ENCODE data around the gene RRAS. TPM values are rescaled to one million over a fixed set of nuclear protein-coding genes. Genes with fewer than 3 reads are reported as not detected.

Gene RRAS
- total and polyA plus RNA-seq, 4 experiments from 2014 or later = 12.0 to 32.1 (median 20.7) TPM

DNA sequence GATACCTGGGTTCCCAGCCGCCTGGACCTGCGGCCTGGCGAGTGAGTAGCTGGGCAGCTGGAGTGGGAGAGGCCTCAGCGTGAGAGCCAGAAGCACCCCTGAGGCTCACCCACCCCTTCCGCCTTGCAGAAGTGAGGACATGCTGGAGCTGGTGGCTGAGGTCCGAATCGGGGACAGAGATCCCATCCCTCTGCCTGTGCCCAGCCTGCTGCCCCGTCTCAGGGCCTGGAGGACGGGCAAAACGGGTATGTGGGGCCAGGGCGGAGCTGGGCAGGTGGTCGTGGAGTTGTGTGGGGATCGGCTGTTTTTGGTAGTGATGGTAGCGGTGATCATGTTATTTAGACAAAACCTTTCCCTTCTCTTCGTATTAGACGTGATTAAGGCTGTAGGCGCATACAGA lies 6.6 kb upstream of the RRAS start:
- DNase-seq = no peak
- Histone ChIP-seq H3K27ac (ENCODE audit: low read depth, low read length) (no peak overlapping the region), H3K9me3 (ENCODE audit: control insufficient read depth in 1 of 2, low read length in 2 of 2) (no peaks in the 10 kb centered on the region), H3K36me3 (ENCODE audit: insufficient read depth, low read length) (peaks cover 31% of the 10 kb centered on the region), H3K4me3 (ENCODE audit: low read length in 2 of 2) (no peak overlapping the region), H3K27me3 (ENCODE audit: insufficient read depth, low read length) (no peaks in the 10 kb centered on the region), H3K4me1 (ENCODE audit: insufficient read depth, low read length) (peaks cover 31% of the 10 kb centered on the region)
- POLR2A ChIA-PET (ENCODE audit: partially characterized antibody) = interaction anchor here (1.6 kb wide), 1 partner anchor 17 kb away, joined by 7 read pairs; no protein-coding TSS in a partner anchor
- intact Hi-C loops (cut with micrococcal nuclease) = no loop called here
- CTCF ChIA-PET (ENCODE audit: partially characterized antibody) = no interaction called here
- Mint-ChIP-seq H3K27me3 (no peaks in the 10 kb centered on the region), H3K36me3 (peaks cover 7 to 48% of the 10 kb centered on the region in 2 donors), H3K27ac (peak overlapping the region in 4 of 7 donors; percentile 54 to 68 (median 56)), H3K4me1 (peaks cover 25 to 47% (median 27%) of the 10 kb centered on the region in 4 donors), H3K9me3 (no peaks in the 10 kb centered on the region), H3K4me3 (peak overlapping the region in 1 of 8 donors; percentile 15)

- H3K9me3 Mint-ChIP-seq = no peaks in the 10 kb centered on the region
- no peaks in the 10 kb centered on the region for H3K9me3 ChIP-seq (ENCODE audit: control insufficient read depth in 1 of 2, low read length in 2 of 2)
- H3K36me3 Mint-ChIP-seq = peaks cover 7 to 49% of the 10 kb centered on the region in 2 donors
- H3K4me3 ChIP-seq (ENCODE audit: low read length in 2 of 2) = no peak overlapping the region
- intact Hi-C loops (cut with micrococcal nuclease) = no loop called here
- ChIA-PET POLR2A (ENCODE audit: partially characterized antibody) (interaction anchor here (1.1 to 1.6 kb wide), 2 partner anchors 18 to 231 kb away, joined by 3 to 7 read pairs; no protein-coding TSS in a partner anchor), CTCF (ENCODE audit: partially characterized antibody) (interaction anchor here (1.5 kb wide), 1 partner anchor 30 kb away, joined by 4 read pairs; no protein-coding TSS in a partner anchor)
- H3K36me3 ChIP-seq (ENCODE audit: insufficient read depth, low read length) = peaks cover 31% of the 10 kb centered on the region
- no peak overlapping the region for H3K27ac Mint-ChIP-seq
- no peaks in the 10 kb centered on the region for H3K27me3 ChIP-seq (ENCODE audit: insufficient read depth, low read length)
- peaks cover 27 to 51% (median 31%) of the 10 kb centered on the region in 4 donors for H3K4me1 Mint-ChIP-seq
- H3K27ac ChIP-seq (ENCODE audit: low read depth, low read length) = no peak overlapping the region
- H3K4me3 Mint-ChIP-seq = no peak overlapping the region
- peaks cover 37% of the 10 kb centered on the region for H3K4me1 ChIP-seq (ENCODE audit: insufficient read depth, low read length)
- DNase-seq = no peak
- H3K27me3 Mint-ChIP-seq = no peaks in the 10 kb centered on the region
Measured at GRCh38 chr19:49645995-49646394, 6.1 kb upstream of the RRAS start.

DNA sequence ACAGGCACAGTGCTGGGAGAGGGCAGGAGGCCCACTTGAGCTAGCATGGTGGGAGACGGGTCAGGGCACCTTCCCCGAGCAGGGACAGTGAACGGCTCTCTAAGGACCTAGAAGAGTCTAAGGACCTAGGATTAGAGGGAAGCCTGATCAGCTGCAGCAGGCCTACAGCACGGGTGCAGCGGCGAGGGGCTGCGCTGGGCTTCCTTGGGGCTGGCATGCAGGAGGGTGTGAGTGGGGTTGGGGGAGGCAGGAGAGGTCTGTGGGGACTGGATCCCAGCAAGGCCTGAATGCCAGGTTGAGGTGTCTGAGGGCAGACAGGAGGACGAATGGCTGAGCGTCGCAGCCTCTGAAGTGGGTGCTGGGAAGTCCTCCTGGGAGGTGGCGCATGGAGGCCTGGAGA lies 5.6 kb upstream of the RRAS start:
- H3K4me3 ChIP-seq (ENCODE audit: low read length in 2 of 2) = no peak overlapping the region
- Mint-ChIP-seq H3K36me3 (peaks cover 7 to 49% of the 10 kb centered on the region in 2 donors), H3K27me3 (no peaks in the 10 kb centered on the region), H3K4me1 (peaks cover 31 to 55% (median 35%) of the 10 kb centered on the region in 4 donors), H3K9me3 (no peaks in the 10 kb centered on the region), H3K4me3 (no peak overlapping the region), H3K27ac (peak overlapping the region in 2 of 7 donors; percentile 7 to 53)
- no peak overlapping the region for H3K27ac ChIP-seq (ENCODE audit: low read depth, low read length)
- POLR2A ChIA-PET (ENCODE audit: partially characterized antibody) = interaction anchor here (1.1 to 1.6 kb wide), 2 partner anchors 18 to 231 kb away, joined by 3 to 7 read pairs; no protein-coding TSS in a partner anchor
- H3K9me3 ChIP-seq (ENCODE audit: control insufficient read depth in 1 of 2, low read length in 2 of 2) = no peaks in the 10 kb centered on the region
- CTCF ChIA-PET (ENCODE audit: partially characterized antibody) = interaction anchor here (1.5 kb wide), 1 partner anchor 30 kb away, joined by 4 read pairs; no protein-coding TSS in a partner anchor
- no peaks in the 10 kb centered on the region for H3K27me3 ChIP-seq (ENCODE audit: insufficient read depth, low read length)
- intact Hi-C loops (cut with micrococcal nuclease) = no loop called here
- peaks cover 30% of the 10 kb centered on the region for H3K36me3 ChIP-seq (ENCODE audit: insufficient read depth, low read length)
- H3K4me1 ChIP-seq (ENCODE audit: insufficient read depth, low read length) = peaks cover 41% of the 10 kb centered on the region
- DNase-seq = peak in 1 of 5 donors; percentile 6

DNA sequence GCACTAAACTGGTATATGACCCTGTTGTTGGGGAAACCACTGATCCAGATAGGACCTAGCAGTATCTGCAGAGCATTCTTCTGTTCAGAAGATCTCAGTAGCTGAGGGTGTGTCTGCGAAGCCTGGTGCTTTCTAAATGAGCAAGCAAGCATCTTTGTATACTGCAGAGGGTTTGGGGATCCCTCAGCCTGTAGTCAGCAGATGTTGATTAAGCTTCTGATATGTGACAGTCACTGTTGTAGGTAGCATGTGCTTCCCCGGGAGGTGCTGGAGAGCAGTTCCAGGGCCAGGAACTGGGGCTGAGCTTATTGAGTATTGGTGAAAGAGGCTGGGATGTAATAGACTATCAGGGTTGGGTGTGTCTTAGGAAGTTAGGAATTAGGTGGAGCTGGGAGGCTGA lies 3.5 kb upstream of the RRAS start:
- H3K36me3 Mint-ChIP-seq = peaks cover 3 to 38% of the 10 kb centered on the region in 2 donors
- H3K4me3 Mint-ChIP-seq = peak overlapping the region; percentile 66 to 95 (median 92)
- intact Hi-C loops (cut with micrococcal nuclease) = loop anchor here (5.0 kb wide), 2 partner anchors 1131 to 1321 kb away; partner anchors contain the start of gene LMTK3
- peak in 1 of 5 donors; percentile 24 for DNase-seq
- peaks cover 40 to 74% (median 51%) of the 10 kb centered on the region in 4 donors for H3K4me1 Mint-ChIP-seq
- H3K27ac Mint-ChIP-seq = peak overlapping the region; percentile 82 to 99 (median 96)
- Histone ChIP-seq H3K27me3 (ENCODE audit: insufficient read depth, low read length) (no peaks in the 10 kb centered on the region), H3K27ac (ENCODE audit: low read depth, low read length) (peak overlapping the region; percentile 97), H3K9me3 (ENCODE audit: control insufficient read depth in 1 of 2, low read length in 2 of 2) (no peaks in the 10 kb centered on the region), H3K36me3 (ENCODE audit: insufficient read depth, low read length) (peaks cover 21% of the 10 kb centered on the region), H3K4me1 (ENCODE audit: insufficient read depth, low read length) (peaks cover 55% of the 10 kb centered on the region), H3K4me3 (ENCODE audit: low read length in 2 of 2) (no peak overlapping the region)
- no peaks in the 10 kb centered on the region for H3K27me3 Mint-ChIP-seq
- ChIA-PET CTCF (ENCODE audit: partially characterized antibody) (interaction anchor here (1.5 to 3.1 kb wide), 3 partner anchors 12 to 32 kb away, joined by 5 to 18 read pairs (median 10); no protein-coding TSS in a partner anchor), POLR2A (ENCODE audit: partially characterized antibody) (interaction anchor here (0.7 to 4.9 kb wide), 6 partner anchors 11 to 63 kb away, joined by 3 to 146 read pairs (median 9); partner anchors contain the start of genes BCL2L12, IRF3, NOSIP and PRRG2)
- no peaks in the 10 kb centered on the region for H3K9me3 Mint-ChIP-seq

- peaks cover 46 to 82% (median 57%) of the 10 kb centered on the region in 4 donors for H3K4me1 Mint-ChIP-seq
- peak overlapping the region; percentile 89 to 95 (median 92) for H3K4me3 Mint-ChIP-seq
- no peaks in the 10 kb centered on the region for H3K9me3 ChIP-seq (ENCODE audit: control insufficient read depth in 1 of 2, low read length in 2 of 2)
- peak overlapping the region; percentile 97 for H3K27ac ChIP-seq (ENCODE audit: low read depth, low read length)
- no peaks in the 10 kb centered on the region for H3K27me3 ChIP-seq (ENCODE audit: insufficient read depth, low read length)
- peak overlapping the region; percentile 93 to 99 (median 97) for H3K27ac Mint-ChIP-seq
- H3K36me3 Mint-ChIP-seq = peaks cover 3 to 35% of the 10 kb centered on the region in 2 donors
- H3K27me3 Mint-ChIP-seq = no peaks in the 10 kb centered on the region
- ChIA-PET CTCF (ENCODE audit: partially characterized antibody) (interaction anchor here (1.0 to 3.1 kb wide), 7 partner anchors 13 to 62 kb away, joined by 3 to 18 read pairs (median 5); partner anchors contain the start of gene NOSIP), POLR2A (ENCODE audit: partially characterized antibody) (interaction anchor here (0.6 to 5.0 kb wide), 17 partner anchors 16 to 677 kb away, joined by 3 to 146 read pairs (median 8); partner anchors contain the start of genes AKT1S1, BCL2L12, FTL and IRF3)
- peak overlapping the region; percentile 63 to 79 for H3K4me3 ChIP-seq (ENCODE audit: low read length in 2 of 2)
- H3K9me3 Mint-ChIP-seq = no peaks in the 10 kb centered on the region
- intact Hi-C loops (cut with micrococcal nuclease) = loop anchor here (1.0 to 5.0 kb wide), 4 partner anchors 23 to 1320 kb away; partner anchors contain the start of genes BCL2L12, IRF3 and LMTK3
- DNase-seq = no peak
- H3K4me1 ChIP-seq (ENCODE audit: insufficient read depth, low read length) = peaks cover 64% of the 10 kb centered on the region
- H3K36me3 ChIP-seq (ENCODE audit: insufficient read depth, low read length) = peaks cover 21% of the 10 kb centered on the region
Measured at GRCh38 chr19:49642492-49643035, 2.6 kb upstream of the RRAS start.

- Histone ChIP-seq H3K4me3 (ENCODE audit: low read length in 2 of 2) (peak within 1 kb of the TSS; percentile 73 to 79), H3K4me1 (ENCODE audit: insufficient read depth, low read length) (peaks cover 64% of the 10 kb centered on the region), H3K27ac (ENCODE audit: low read depth, low read length) (peak within 1 kb of the TSS; percentile 97), H3K9me3 (ENCODE audit: control insufficient read depth in 1 of 2, low read length in 2 of 2) (no peaks in the 10 kb centered on the region), H3K27me3 (ENCODE audit: insufficient read depth, low read length) (no peaks in the 10 kb centered on the region), H3K36me3 (ENCODE audit: insufficient read depth, low read length) (peaks cover 15% of the 10 kb centered on the region)
- peak within 1 kb of the TSS; percentile 89 to 95 (median 92) for H3K4me3 Mint-ChIP-seq
- peaks cover 47 to 79% (median 58%) of the 10 kb centered on the region in 4 donors for H3K4me1 Mint-ChIP-seq
- ChIA-PET CTCF (ENCODE audit: partially characterized antibody) (interaction anchor here (1.0 to 3.1 kb wide), 6 partner anchors 23 to 62 kb away, joined by 3 to 18 read pairs (median 8); partner anchors contain the start of gene NOSIP), POLR2A (ENCODE audit: partially characterized antibody) (interaction anchor here (0.6 to 5.0 kb wide), 19 partner anchors 14 to 677 kb away, joined by 3 to 146 read pairs (median 5); partner anchors contain the start of genes AKT1S1, ALDH16A1, BCL2L12 and FTL)
- peak; percentile 99 to 100 (median 100) for DNase-seq
- peaks cover 3 to 29% of the 10 kb centered on the region in 2 donors for H3K36me3 Mint-ChIP-seq
- H3K27me3 Mint-ChIP-seq = no peaks in the 10 kb centered on the region
- H3K27ac Mint-ChIP-seq = peak within 1 kb of the TSS; percentile 96 to 100 (median 99)
- no peaks in the 10 kb centered on the region for H3K9me3 Mint-ChIP-seq
- intact Hi-C loops (cut with micrococcal nuclease) = loop anchor here (1.0 to 5.0 kb wide), 8 partner anchors 23 to 1320 kb away; partner anchors contain the start of genes ALDH16A1, BCL2L12, GYS1 and IRF3
Measured at GRCh38 chr19:49641688-49642491, 1.9 kb upstream of the RRAS start, which contains the start of gene SCAF1. TSS of gene SCAF1 (plus strand) at chr19:49642209. CDS start at chr19:49645027, 2,818 bp downstream.

Measured in CD4-positive, alpha-beta memory T cell (primary cell).